Thyroid gland (tissue), 4 donors: ENCODE measurements around the gene RHOV.

Experiments
- CTCF ChIP-seq, 6 experiments: fragments of 200-600 bp in 3 of 6; fragments of 450-650 bp in 3 of 6; sonication (generic) in 3 of 6; IDR thresholded peaks; one replicate each; pipeline ENCODE4 v1.5.1; 2016 to 2019; ENCODE audit warnings: antibody characterized with exemption in 6 of 6, mild to moderate bottlenecking in 2 of 6, inconsistent platforms in 1 of 6, moderate library complexity in 1 of 6
- POLR2A ChIP-seq, 2 donors: fragments of 450-650 bp; IDR thresholded peaks; one replicate each; pipeline ENCODE4 v1.6.1; 2017; ENCODE audit warnings: antibody characterized with exemption in 2 of 2, mild to moderate bottlenecking in 2 of 2, moderate library complexity in 1 of 2

- TF ChIP-seq CTCF (IDR thresholded peaks at IDR 0.05) = no peak
- TF ChIP-seq POLR2A (IDR thresholded peaks at IDR 0.05) = no peak
Observed at GRCh38 chr15:40922608-40923005, 48.6 kb upstream of the RHOV start.
